Hepatocyte (in vitro differentiated cells): ENCODE measurements around the gene SIGLEC10. TPM values are rescaled to one million over a fixed set of nuclear protein-coding genes. Genes with fewer than 3 reads are reported as not detected.

Source experiments
- DNase-seq: peaks from one replicate; pipeline ENCODE4 v3.0.0-alpha.2; 2016; ENCODE audit warnings: low spot score
- H2AFZ ChIP-seq: fragments of 200-600 bp; sonication (generic); 2 replicates; pipeline ENCODE4 v1.6.0; 2016; ENCODE audit warnings: antibody characterized with exemption, mild to moderate bottlenecking
- H3K27ac ChIP-seq: fragments of 200-600 bp; sonication (generic); 2 replicates; pipeline ENCODE4 v1.5.1; 2016; ENCODE audit warnings: mild to moderate bottlenecking
- H3K27me3 ChIP-seq: fragments of 200-600 bp; sonication (generic); 2 replicates; pipeline ENCODE4 v1.6.1; 2016
- H3K36me3 ChIP-seq: fragments of 200-600 bp; sonication (generic); replicated peaks from 2 replicates; pipeline ENCODE4 v1.5.1; 2016; ENCODE audit warnings: low read depth; ENCODE audit not compliant: insufficient read depth
- H3K4me1 ChIP-seq: fragments of 200-600 bp; sonication (generic); 2 replicates; pipeline ENCODE4 v1.5.1; 2016; ENCODE audit warnings: mild to moderate bottlenecking, moderate library complexity; ENCODE audit not compliant: insufficient read depth
- H3K4me2 ChIP-seq: fragments of 200-600 bp; sonication (generic); 2 replicates; pipeline ENCODE4 v1.6.0; 2016
- H3K4me3 ChIP-seq: fragments of 200-600 bp; sonication (generic); 2 replicates; pipeline ENCODE4 v1.5.1; 2016; ENCODE audit warnings: mild to moderate bottlenecking
- H3K79me2 ChIP-seq: fragments of 200-600 bp; sonication (generic); 2 replicates; pipeline ENCODE4 v1.6.0; 2017; ENCODE audit warnings: mild to moderate bottlenecking
- H3K9me2 ChIP-seq: fragments of 200-600 bp; sonication (generic); replicated peaks from 2 replicates; pipeline ENCODE4 v1.6.0; 2017; ENCODE audit warnings: mild to moderate bottlenecking; ENCODE audit not compliant: insufficient read depth
- H3K9me3 ChIP-seq: fragments of 200-600 bp; sonication (generic); 2 replicates; pipeline ENCODE4 v1.5.1; 2016; ENCODE audit warnings: low read depth, mild to moderate bottlenecking
- H4K20me1 ChIP-seq: fragments of 200-600 bp; sonication (generic); 2 replicates; pipeline ENCODE4 v1.6.0; 2016; ENCODE audit warnings: mild to moderate bottlenecking; ENCODE audit not compliant: insufficient read depth, poor library complexity, severe bottlenecking
- EZH2 ChIP-seq: fragments of 200-600 bp; sonication (generic); IDR thresholded peaks from 2 replicates; pipeline ENCODE4 v1.6.1; 2016; ENCODE audit warnings: antibody characterized with exemption, mild to moderate bottlenecking, borderline replicate concordance
- EZH2phosphoT487 ChIP-seq: fragments of 200-600 bp; sonication (generic); IDR thresholded peaks from one replicate; pipeline ENCODE4 v1.6.1; 2018; ENCODE audit warnings: antibody characterized with exemption, mild to moderate bottlenecking, low read depth, moderate library complexity; ENCODE audit not compliant: unreplicated experiment, severe bottlenecking
- WGBS: methylation state at CpG from one replicate; pipeline ENCODE4 v1.1.6; 2016; ENCODE audit warnings: low lambda C conversion rate; ENCODE audit errors: missing lambda C conversion rate; 5-methylcytosine and 5-hydroxymethylcytosine counted together
- polyA plus RNA-seq: library from polyadenylated mRNA; unstranded; fragments of >200 nt; fragmentation: Nextera tagmentation; extraction: Ambion mirVana; gene quantifications from 2 replicates; pipeline ENCODE4 v1.2.1, GENCODE V29; 2016
- total RNA-seq: library from RNA; depleted of rRNA; stranded (reverse); fragments of >200 nt; gene quantifications from 2 replicates; pipeline ENCODE4 v1.2.3, GENCODE V29; 2014
- TF ChIP-seq, protein P1 (sequence below): fragments of 200-600 bp; sonication (generic); IDR thresholded peaks from 2 replicates; pipeline ENCODE4 v1.5.1; 2016; ENCODE audit warnings: antibody characterized with exemption, mild to moderate bottlenecking; ENCODE audit not compliant: poor library complexity

Gene SIGLEC10
- total and polyA plus RNA-seq, 2 experiments from 2014 or later, result 1.6 TPM; not detected in 1

DNA sequence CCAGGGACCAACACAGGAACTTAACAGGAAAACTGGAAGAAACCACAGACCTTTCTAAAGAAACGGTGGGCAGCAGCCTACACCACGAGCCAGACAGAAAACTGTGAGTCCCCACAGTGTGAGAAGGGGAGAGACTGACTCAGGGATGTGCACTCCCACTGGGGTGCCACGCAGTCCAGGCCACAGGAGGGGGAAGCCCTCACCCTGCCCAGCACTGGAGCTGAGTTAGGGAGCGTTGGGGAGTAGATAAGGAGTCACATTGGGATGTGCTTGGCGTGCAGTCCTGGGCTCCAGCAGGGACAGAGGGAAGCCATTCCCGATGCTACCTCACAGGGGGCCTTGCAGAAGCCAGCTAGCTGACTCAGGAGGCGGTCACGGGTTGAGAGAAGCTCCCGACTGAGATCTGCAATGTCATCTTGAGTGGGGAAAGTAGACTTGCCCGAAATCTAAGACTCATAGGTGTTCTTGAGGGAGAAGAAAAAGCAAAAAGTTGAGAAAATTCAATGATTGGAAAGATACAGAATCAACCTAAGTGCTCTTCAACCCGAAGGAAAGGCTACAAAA is 23.5 kb upstream of the SIGLEC10 start:
- no peak overlapping the region for H3K4me3 ChIP-seq
- WGBS, result 58% methylated on average over 11 of the region's 11 CpGs
- H2AFZ ChIP-seq, result no peak overlapping the region
- no peaks in the 10 kb centered on the region for H3K9me3 ChIP-seq
- no peak overlapping the region for H3K4me2 ChIP-seq
- no peak overlapping the region for H3K27ac ChIP-seq
- H4K20me1 ChIP-seq, result no peaks in the 10 kb centered on the region
- TF ChIP-seq EZH2, result no peak
- no peak for TF ChIP-seq EZH2phosphoT487
- TF ChIP-seq, protein P1, sequence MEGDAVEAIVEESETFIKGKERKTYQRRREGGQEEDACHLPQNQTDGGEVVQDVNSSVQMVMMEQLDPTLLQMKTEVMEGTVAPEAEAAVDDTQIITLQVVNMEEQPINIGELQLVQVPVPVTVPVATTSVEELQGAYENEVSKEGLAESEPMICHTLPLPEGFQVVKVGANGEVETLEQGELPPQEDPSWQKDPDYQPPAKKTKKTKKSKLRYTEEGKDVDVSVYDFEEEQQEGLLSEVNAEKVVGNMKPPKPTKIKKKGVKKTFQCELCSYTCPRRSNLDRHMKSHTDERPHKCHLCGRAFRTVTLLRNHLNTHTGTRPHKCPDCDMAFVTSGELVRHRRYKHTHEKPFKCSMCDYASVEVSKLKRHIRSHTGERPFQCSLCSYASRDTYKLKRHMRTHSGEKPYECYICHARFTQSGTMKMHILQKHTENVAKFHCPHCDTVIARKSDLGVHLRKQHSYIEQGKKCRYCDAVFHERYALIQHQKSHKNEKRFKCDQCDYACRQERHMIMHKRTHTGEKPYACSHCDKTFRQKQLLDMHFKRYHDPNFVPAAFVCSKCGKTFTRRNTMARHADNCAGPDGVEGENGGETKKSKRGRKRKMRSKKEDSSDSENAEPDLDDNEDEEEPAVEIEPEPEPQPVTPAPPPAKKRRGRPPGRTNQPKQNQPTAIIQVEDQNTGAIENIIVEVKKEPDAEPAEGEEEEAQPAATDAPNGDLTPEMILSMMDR, result no peak
- H3K9me2 ChIP-seq, result no peaks in the 10 kb centered on the region
- H3K27me3 ChIP-seq, result no peaks in the 10 kb centered on the region
- no peaks in the 10 kb centered on the region for H3K36me3 ChIP-seq
- no peaks in the 10 kb centered on the region for H3K4me1 ChIP-seq
- no peaks in the 10 kb centered on the region for H3K79me2 ChIP-seq
- DNase-seq, result no peak

DNA sequence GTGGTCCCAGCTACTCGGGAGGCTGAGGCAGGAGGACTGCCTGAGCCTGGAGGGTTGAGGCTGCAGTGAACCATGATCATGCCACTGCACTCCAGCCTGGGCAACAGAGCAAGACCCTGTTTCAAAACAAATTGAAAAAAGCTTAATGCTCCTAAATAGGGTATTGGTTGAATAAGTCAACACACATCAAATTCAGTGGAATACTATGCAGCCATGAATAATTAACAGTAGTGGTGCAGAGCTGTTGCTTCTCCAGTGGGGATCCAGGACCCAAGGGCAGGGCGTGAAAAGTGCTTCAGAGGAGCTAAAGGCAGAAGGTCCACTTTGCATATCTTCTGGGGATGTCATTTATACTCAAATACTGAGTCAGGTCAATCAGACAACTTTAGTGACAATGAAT is 22.6 kb upstream of the SIGLEC10 start:
- H3K4me1 ChIP-seq, result no peaks in the 10 kb centered on the region
- no peak for TF ChIP-seq EZH2
- no peak for TF ChIP-seq EZH2phosphoT487
- TF ChIP-seq, protein P1, result no peak
- no peak for DNase-seq
- H3K4me3 ChIP-seq, result no peak overlapping the region
- no peaks in the 10 kb centered on the region for H3K9me3 ChIP-seq
- no peak overlapping the region for H3K27ac ChIP-seq
- WGBS, result 63% methylated on average over 2 of the region's 2 CpGs
- H3K9me2 ChIP-seq, result no peaks in the 10 kb centered on the region
- no peaks in the 10 kb centered on the region for H3K27me3 ChIP-seq
- no peak overlapping the region for H2AFZ ChIP-seq
- no peaks in the 10 kb centered on the region for H3K36me3 ChIP-seq
- no peaks in the 10 kb centered on the region for H3K79me2 ChIP-seq
- no peak overlapping the region for H3K4me2 ChIP-seq
- H4K20me1 ChIP-seq, result no peaks in the 10 kb centered on the region

DNA sequence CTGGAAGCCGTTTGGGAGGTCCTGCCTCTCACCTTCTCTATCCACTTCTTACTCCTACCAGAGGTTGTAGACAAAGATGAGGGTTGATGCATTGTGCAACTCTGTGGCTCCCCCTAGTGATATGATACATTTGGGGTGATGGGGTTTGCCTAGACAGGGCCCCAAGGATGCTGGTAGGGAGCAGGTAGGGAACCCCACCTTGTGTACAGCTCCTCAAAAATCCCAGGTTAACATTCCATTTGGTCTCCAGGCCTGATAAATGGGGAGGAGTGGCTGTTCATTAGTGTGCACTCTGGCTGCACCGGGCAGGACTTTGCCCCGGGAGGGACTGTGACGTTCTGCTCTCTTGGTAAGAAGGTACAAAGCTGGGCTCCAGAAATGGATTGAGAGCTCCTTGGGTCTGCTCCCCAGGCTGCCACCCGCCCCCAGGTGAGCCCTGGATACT is 21.6 kb upstream of the SIGLEC10 start:
- Histone ChIP-seq H4K20me1 (no peaks in the 10 kb centered on the region), H2AFZ (no peak overlapping the region), H3K4me1 (no peaks in the 10 kb centered on the region), H3K4me2 (no peak overlapping the region), H3K79me2 (no peaks in the 10 kb centered on the region), H3K9me3 (no peaks in the 10 kb centered on the region), H3K27ac (no peak overlapping the region), H3K36me3 (no peaks in the 10 kb centered on the region), H3K27me3 (no peaks in the 10 kb centered on the region), H3K9me2 (no peaks in the 10 kb centered on the region), H3K4me3 (no peak overlapping the region)
- 61% methylated on average over 5 of the region's 5 CpGs for WGBS
- no peak for DNase-seq
- TF ChIP-seq EZH2phosphoT487 (no peak), EZH2 (no peak)
- TF ChIP-seq, protein P1, result peak; percentile 30

DNA sequence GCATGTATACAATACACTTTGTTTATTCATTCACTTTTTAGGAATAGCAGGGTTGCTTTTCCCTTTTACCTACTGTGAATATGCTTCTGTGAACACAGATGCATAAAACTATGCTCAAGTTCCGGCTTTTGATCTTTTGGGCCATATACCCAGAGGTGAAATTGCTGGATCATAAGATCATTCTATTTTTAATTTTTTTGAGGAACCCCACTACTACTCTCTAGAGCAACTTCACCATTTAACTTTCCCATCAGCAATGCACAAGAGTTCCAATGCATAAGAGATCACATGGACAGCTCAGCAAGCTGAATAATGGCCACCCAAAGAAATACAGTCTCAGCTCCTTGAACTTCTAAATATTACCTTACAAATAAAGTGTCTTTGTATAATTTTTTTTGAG is 17.0 kb upstream of the SIGLEC10 start:
- H2AFZ ChIP-seq, result no peak overlapping the region
- H3K27me3 ChIP-seq, result no peaks in the 10 kb centered on the region
- no peaks in the 10 kb centered on the region for H3K9me2 ChIP-seq
- H4K20me1 ChIP-seq, result no peaks in the 10 kb centered on the region
- no peak overlapping the region for H3K27ac ChIP-seq
- H3K79me2 ChIP-seq, result no peaks in the 10 kb centered on the region
- no peak for TF ChIP-seq EZH2
- no peak for TF ChIP-seq EZH2phosphoT487
- TF ChIP-seq, protein P1, result no peak
- H3K4me2 ChIP-seq, result no peak overlapping the region
- no peaks in the 10 kb centered on the region for H3K4me1 ChIP-seq
- no peaks in the 10 kb centered on the region for H3K9me3 ChIP-seq
- DNase-seq, result no peak
- H3K4me3 ChIP-seq, result no peak overlapping the region
- WGBS, result 85% methylated on average over 1 of the region's 1 CpG
- H3K36me3 ChIP-seq, result no peaks in the 10 kb centered on the region
